Mesenchymal stem cell (in vitro differentiated cells and primary cell): ENCODE measurements around the gene SPDYE2B.
"Not testable (repeated sequence)": the region's sequence is repeated elsewhere in the genome, so short reads cannot be mapped to it uniquely, and the experiment has no call there.

Source experiments
- DNase-seq: peaks from one replicate; pipeline ENCODE4 v3.0.0-alpha.2; 2013
- H2AFZ ChIP-seq: one replicate; pipeline ENCODE4 v1.6.1; 2013; ENCODE audit warnings: low read depth, mild to moderate bottlenecking, control low read depth, inconsistent platforms, low read length, moderate library complexity
- H2AK5ac ChIP-seq: 2 replicates; pipeline ENCODE4 v1.6.1; 2013; ENCODE audit warnings: low read length, moderate library complexity, mild to moderate bottlenecking, inconsistent platforms; ENCODE audit not compliant: severe bottlenecking
- H2BK120ac ChIP-seq: one replicate; pipeline ENCODE4 v1.6.1; 2013; ENCODE audit warnings: low read depth, mild to moderate bottlenecking, inconsistent platforms, low read length, moderate library complexity
- H2BK12ac ChIP-seq, 2 experiments: one replicate each; pipeline ENCODE4 v1.6.1; 2013; ENCODE audit warnings: inconsistent platforms in 2 of 2, low read length in 2 of 2, mild to moderate bottlenecking in 2 of 2, moderate library complexity in 2 of 2, control low read depth in 1 of 2
- H2BK15ac ChIP-seq: one replicate; pipeline ENCODE4 v1.6.1; 2013; ENCODE audit warnings: mild to moderate bottlenecking, low read depth, inconsistent platforms; ENCODE audit not compliant: poor library complexity, severe bottlenecking
- H2BK5ac ChIP-seq: 2 replicates; pipeline ENCODE4 v1.6.1; 2013; ENCODE audit warnings: low read depth, mild to moderate bottlenecking, low read length, control low read depth, inconsistent platforms; ENCODE audit not compliant: poor library complexity, severe bottlenecking
- H3K14ac ChIP-seq, 2 experiments: one replicate each; pipeline ENCODE4 v1.6.1; 2013; ENCODE audit warnings: inconsistent platforms in 2 of 2, low read length in 2 of 2, control low read depth in 1 of 2, mild to moderate bottlenecking in 1 of 2, moderate library complexity in 1 of 2
- H3K18ac ChIP-seq, 2 experiments: one replicate each; pipeline ENCODE4 v1.6.1; 2013; ENCODE audit warnings: inconsistent platforms in 2 of 2, low read length in 2 of 2, control low read depth in 1 of 2, low read depth in 1 of 2, mild to moderate bottlenecking in 1 of 2
- H3K23ac ChIP-seq, 2 experiments: one replicate each; pipeline ENCODE4 v1.6.1; 2013; ENCODE audit warnings: inconsistent platforms in 2 of 2, low read length in 2 of 2, mild to moderate bottlenecking in 2 of 2, moderate library complexity in 2 of 2, control low read depth in 1 of 2
- H3K27ac ChIP-seq: 2 replicates; pipeline ENCODE4 v1.5.1; 2013; ENCODE audit warnings: mild to moderate bottlenecking, moderate library complexity, low read length, control low read depth, inconsistent platforms; ENCODE audit not compliant: poor library complexity, severe bottlenecking
- H3K27me3 ChIP-seq, 2 experiments: 2 replicates each; pipeline versions ENCODE4 v1.6.1 to v1.7.0; 2013; ENCODE audit warnings: low read length in 2 of 2, mild to moderate bottlenecking in 2 of 2, moderate library complexity in 2 of 2, control low read depth in 1 of 2, inconsistent platforms in 1 of 2; ENCODE audit not compliant: control insufficient read depth in 1 of 2, insufficient read depth in 1 of 2
- H3K36me3 ChIP-seq, 2 experiments: 2 replicates each; pipeline versions ENCODE4 v1.6.1 to v1.7.0; 2013; ENCODE audit warnings: low read length in 2 of 2, control low read depth in 1 of 2, inconsistent platforms in 1 of 2, low read depth in 1 of 2, mild to moderate bottlenecking in 1 of 2; ENCODE audit not compliant: insufficient read depth in 2 of 2, control insufficient read depth in 1 of 2
- H3K4ac ChIP-seq, 2 experiments: one replicate each; pipeline ENCODE4 v1.6.1; 2013; ENCODE audit warnings: inconsistent platforms in 2 of 2, low read length in 2 of 2, mild to moderate bottlenecking in 2 of 2, moderate library complexity in 2 of 2, control low read depth in 1 of 2, low read depth in 1 of 2
- H3K4me1 ChIP-seq: 2 replicates; pipeline ENCODE4 v1.6.1; 2013; ENCODE audit warnings: low read depth, low read length, control low read depth; ENCODE audit not compliant: control insufficient read depth, insufficient read depth
- H3K4me2 ChIP-seq: 2 replicates; pipeline ENCODE4 v1.6.1; 2013; ENCODE audit warnings: low read length, mild to moderate bottlenecking, inconsistent platforms; ENCODE audit not compliant: poor library complexity, severe bottlenecking
- H3K4me3 ChIP-seq, 2 experiments: 2 replicates each; pipeline versions ENCODE4 v1.5.1 to v1.7.0; 2013; ENCODE audit warnings: low read length in 2 of 2, mild to moderate bottlenecking in 2 of 2, control low read depth in 1 of 2, low read depth in 1 of 2; ENCODE audit not compliant: insufficient read depth in 1 of 2
- H3K79me1 ChIP-seq: replicated peaks from 2 replicates; pipeline ENCODE4 v1.6.1; 2013; ENCODE audit warnings: mild to moderate bottlenecking, control low read depth, low read length, inconsistent platforms; ENCODE audit not compliant: poor library complexity, severe bottlenecking
- H3K9ac ChIP-seq: 2 replicates; pipeline ENCODE4 v1.7.0; 2013; ENCODE audit warnings: mild to moderate bottlenecking, low read length, moderate library complexity
- H3K9me3 ChIP-seq: 2 replicates; pipeline ENCODE4 v1.7.0; 2013; ENCODE audit warnings: mild to moderate bottlenecking, low read length; ENCODE audit not compliant: control insufficient read depth
- H4K8ac ChIP-seq: one replicate; pipeline ENCODE4 v1.6.1; 2013; ENCODE audit warnings: inconsistent platforms, mild to moderate bottlenecking, low read length, moderate library complexity
- H4K91ac ChIP-seq: one replicate; pipeline ENCODE4 v1.6.1; 2013; ENCODE audit warnings: mild to moderate bottlenecking, low read length, inconsistent platforms
- WGBS: methylation state at CpG from one replicate; pipeline ENCODE4 v1.1.7; 2013; ENCODE audit warnings: mixed read lengths; 5-methylcytosine and 5-hydroxymethylcytosine counted together

SPDYE2B gene

GRCh38 chr7:102634299-102634698 is 15.8 kb upstream of the SPDYE2B start:
- not testable (repeated sequence) for DNase-seq
- no CpG with 5 or more reads among the region's 6 CpGs for WGBS

GRCh38 chr7:102635354-102635753 is 14.8 kb upstream of the SPDYE2B start:
- H3K4me2 ChIP-seq, H3K4ac ChIP-seq, H2BK5ac ChIP-seq, H3K27ac ChIP-seq, H3K23ac ChIP-seq, H3K4me3 ChIP-seq, H3K9ac ChIP-seq, H4K8ac ChIP-seq, H3K36me3 ChIP-seq, H2AFZ ChIP-seq, H2AK5ac ChIP-seq, H2BK120ac ChIP-seq, H3K27me3 ChIP-seq, H3K9me3 ChIP-seq, H4K91ac ChIP-seq, H3K18ac ChIP-seq, DNase-seq, H3K79me1 ChIP-seq, H3K14ac ChIP-seq, H3K4me1 ChIP-seq, H2BK15ac ChIP-seq, H2BK12ac ChIP-seq: not testable (repeated sequence)
- WGBS: no CpG with 5 or more reads among the region's 5 CpGs

More at GRCh38 chr7:102634299-102634698, 15.8 kb upstream of the SPDYE2B start:
- H2BK12ac ChIP-seq, H3K27me3 ChIP-seq, H3K79me1 ChIP-seq, H2BK120ac ChIP-seq, H3K9me3 ChIP-seq, H3K4me2 ChIP-seq, H3K27ac ChIP-seq, H3K4ac ChIP-seq, H2BK15ac ChIP-seq, H2BK5ac ChIP-seq, H2AK5ac ChIP-seq, H3K36me3 ChIP-seq, H3K14ac ChIP-seq, H3K4me1 ChIP-seq, H2AFZ ChIP-seq, H3K9ac ChIP-seq, H3K18ac ChIP-seq, H3K4me3 ChIP-seq, H4K91ac ChIP-seq, H4K8ac ChIP-seq, H3K23ac ChIP-seq: not testable (repeated sequence)

GRCh38 chr7:102636956-102637355 is 13.2 kb upstream of the SPDYE2B start:
- not testable (repeated sequence) for H3K4ac ChIP-seq, H3K9me3 ChIP-seq, H4K8ac ChIP-seq, H3K18ac ChIP-seq, H2AFZ ChIP-seq, H3K27ac ChIP-seq, H3K27me3 ChIP-seq, H2BK15ac ChIP-seq, H3K79me1 ChIP-seq, H2BK5ac ChIP-seq, DNase-seq, H3K9ac ChIP-seq, H3K23ac ChIP-seq, H3K4me3 ChIP-seq, H2BK120ac ChIP-seq, H2AK5ac ChIP-seq, H3K14ac ChIP-seq, H3K4me1 ChIP-seq, H4K91ac ChIP-seq, H2BK12ac ChIP-seq, H3K36me3 ChIP-seq, H3K4me2 ChIP-seq
- WGBS: no CpG with 5 or more reads among the region's 13 CpGs

- not testable (repeated sequence) for H3K9ac ChIP-seq, H3K4ac ChIP-seq, H3K23ac ChIP-seq, H3K79me1 ChIP-seq, H2BK120ac ChIP-seq, H3K18ac ChIP-seq, DNase-seq, H2BK12ac ChIP-seq, H3K27me3 ChIP-seq, H3K27ac ChIP-seq, H2BK15ac ChIP-seq, H2BK5ac ChIP-seq, H3K4me3 ChIP-seq, H4K91ac ChIP-seq, H3K36me3 ChIP-seq, H3K14ac ChIP-seq, H2AFZ ChIP-seq, H4K8ac ChIP-seq, H2AK5ac ChIP-seq, H3K9me3 ChIP-seq, H3K4me1 ChIP-seq, H3K4me2 ChIP-seq
- WGBS: no CpG with 5 or more reads among the region's 11 CpGs
Measured at GRCh38 chr7:102638848-102639247, 11.3 kb upstream of the SPDYE2B start.
